HCT116 (cell line): Measurements from ENCODE around the gene ZNF628. TPM values are rescaled to one million over a fixed set of nuclear protein-coding genes. Genes with fewer than 3 reads are reported as not detected.

ENCODE experiments used
- ATAC-seq: fragments of 200-7000 bp; cut with Tn5 transposase; 2 replicates; pipeline ENCODE4 v1.9.1; 2020; ENCODE audit warnings: mild to moderate bottlenecking, moderate library complexity
- BruUV-seq: library from RNA; stranded (reverse); fragments of 400-500 nt; replicated peaks from 2 replicates; lab custom pipeline; 2021; lab: Mats Ljungman, UMichigan
- CTCF ChIA-PET: fragments of 300-600 bp; sonication (Branson Sonifier 250); formaldehyde crosslinking; loops from one replicate; lab custom pipeline; 2021; ENCODE audit warnings: antibody characterized with exemption; lab: Charles Lee
- POLR2A ChIA-PET: fragments of 300-600, 350-600 bp; sonication (Branson Sonifier 250); formaldehyde crosslinking; loops from one replicate; lab custom pipeline; 2021; ENCODE audit warnings: antibody characterized with exemption; lab: Charles Lee
- RAD21 ChIA-PET, 2 experiments: fragments of 300-600 bp; sonication (Branson Sonifier 250); formaldehyde crosslinking; loops; one replicate each; lab custom pipeline; 2023; ENCODE audit warnings: low total read pairs in 2 of 2; ENCODE audit not compliant: uncharacterized antibody in 2 of 2, unreplicated experiment in 2 of 2, low non-redundant PET in 1 of 2; lab: Charles Lee
- DNase-seq: peaks from one replicate; pipeline ENCODE4 v3.0.0-alpha.2; 2010; ENCODE audit warnings: low read depth, low spot score
- H2AFZ ChIP-seq: fragments of 200-600 bp; shearing (Covaris generic), sonication (generic); 2 replicates; pipeline ENCODE4 v1.6.1; 2017; ENCODE audit warnings: low read depth, mixed run types, mixed read lengths, antibody characterized with exemption, low read length; ENCODE audit not compliant: poor library complexity, severe bottlenecking
- H3K27ac ChIP-seq: 2 replicates; pipeline ENCODE4 v1.5.1; 2012; ENCODE audit warnings: low read depth, low read length
- H3K27me3 ChIP-seq: fragments of 200-600 bp; sonication (generic); 2 replicates; pipeline ENCODE4 v1.6.1; 2016; ENCODE audit warnings: mixed run types, low read length, mixed read lengths; ENCODE audit not compliant: insufficient read depth
- H3K36me3 ChIP-seq, 2 experiments: fragments of 200-500 bp in 1 of 2; fragments of 200-600 bp in 1 of 2; sonication (Bioruptor generic) in 1 of 2; sonication (generic) in 1 of 2; 2 replicates each; pipeline versions ENCODE4 v1.5.1 to v1.6.1; 2014 to 2016; ENCODE audit warnings: low read length in 2 of 2, inconsistent platforms in 1 of 2, mixed read lengths in 1 of 2, mixed run types in 1 of 2; ENCODE audit not compliant: insufficient read depth in 2 of 2, control insufficient read depth in 1 of 2
- H3K4me1 ChIP-seq, 2 experiments: fragments of 200-600 bp in 1 of 2; sonication (generic) in 1 of 2; 2 replicates each; pipeline versions ENCODE4 v1.5.1 to v1.6.1; 2012 to 2017; ENCODE audit warnings: low read length in 2 of 2, inconsistent platforms in 1 of 2, mild to moderate bottlenecking in 1 of 2, mixed read lengths in 1 of 2, mixed run types in 1 of 2, moderate library complexity in 1 of 2; ENCODE audit not compliant: insufficient read depth in 2 of 2, control insufficient read depth in 1 of 2
- H3K4me2 ChIP-seq: fragments of 200-600 bp; sonication (generic); 2 replicates; pipeline ENCODE4 v1.6.1; 2017; ENCODE audit warnings: mixed run types, low read length, mixed read lengths
- H3K4me3 ChIP-seq, 2 experiments: fragments of 200-600 bp in 1 of 2; sonication (generic) in 1 of 2; replicated peaks in 1 of 2; 2 replicates each; pipeline ENCODE4 v1.5.1; 2011 to 2016; ENCODE audit warnings: low read length in 2 of 2, control low read depth in 1 of 2, low read depth in 1 of 2, mild to moderate bottlenecking in 1 of 2, mixed read lengths in 1 of 2, mixed run types in 1 of 2
- H3K79me2 ChIP-seq: fragments of 200-600 bp; sonication (generic); 2 replicates; pipeline ENCODE4 v1.6.1; 2017; ENCODE audit warnings: mild to moderate bottlenecking, mixed run types, low read length, moderate library complexity, mixed read lengths; ENCODE audit not compliant: insufficient read depth
- H3K9ac ChIP-seq: fragments of 200-600 bp; sonication (generic); 2 replicates; pipeline ENCODE4 v1.6.1; 2016; ENCODE audit warnings: low read length, mixed read lengths
- H3K9me2 ChIP-seq: fragments of 200-600 bp; sonication (generic), shearing (Covaris generic); 2 replicates; pipeline ENCODE4 v1.6.1; 2017; ENCODE audit warnings: mixed run types, mild to moderate bottlenecking, moderate library complexity; ENCODE audit not compliant: insufficient read depth
- H3K9me3 ChIP-seq, 2 experiments: fragments of 200-500 bp in 1 of 2; fragments of 200-600 bp in 1 of 2; sonication (Bioruptor generic) in 1 of 2; sonication (generic) in 1 of 2; 2 replicates each; pipeline ENCODE4 v1.6.1; 2014 to 2017; ENCODE audit warnings: low read length in 2 of 2, mixed read lengths in 2 of 2, inconsistent platforms in 1 of 2, low read depth in 1 of 2, mild to moderate bottlenecking in 1 of 2, mixed run types in 1 of 2, moderate library complexity in 1 of 2; ENCODE audit not compliant: control insufficient read depth in 1 of 2, insufficient read depth in 1 of 2
- H4K20me1 ChIP-seq: fragments of 200-600 bp; sonication (generic), shearing (Covaris generic); 2 replicates; pipeline ENCODE4 v1.6.1; 2017; ENCODE audit warnings: mixed run types, mild to moderate bottlenecking, moderate library complexity; ENCODE audit not compliant: insufficient read depth
- CBX3 ChIP-seq: IDR thresholded peaks from 2 replicates; pipeline ENCODE4 v1.6.1; 2012; ENCODE audit warnings: low read depth
- ELF1 ChIP-seq: IDR thresholded peaks from 2 replicates; pipeline ENCODE4 v1.6.1; 2012; ENCODE audit warnings: low read depth, borderline replicate concordance
- EZH2 ChIP-seq: fragments of 200-600 bp; sonication (generic); IDR thresholded peaks from 2 replicates; pipeline ENCODE4 v1.6.1; 2017; ENCODE audit warnings: antibody characterized with exemption, mixed run types
- FOSL1 ChIP-seq: IDR thresholded peaks from 2 replicates; pipeline ENCODE4 v1.6.1; 2012; ENCODE audit warnings: low read depth
- SP1 ChIP-seq: IDR thresholded peaks from 2 replicates; pipeline ENCODE4 v1.6.1; 2012; ENCODE audit warnings: low read depth
- ZFX ChIP-seq: fragments of 450-650 bp; IDR thresholded peaks from 2 replicates; pipeline ENCODE4 v1.6.1; 2017
- intact Hi-C: fragments of 100-400 bp; cut with micrococcal nuclease; formaldehyde crosslinking; loops from 2 replicates; pipeline ENCODE4 v1.10.0; 2022
- total RNA-seq: library from RNA; stranded (reverse); gene quantifications from one replicate; pipeline ENCODE4 v1.2.1, GENCODE V29; 2021; ENCODE audit not compliant: unreplicated experiment
- TF ChIP-seq, protein P1 (sequence below), 3 experiments: fragments of 200-600 bp in 1 of 3; sonication (generic) in 1 of 3; IDR thresholded peaks in 2 of 3; conservative IDR thresholded peaks in 1 of 3; 2 replicates each; pipeline ENCODE4 v1.5.1; 2012 to 2017; ENCODE audit warnings: low read depth in 2 of 3, low read length in 2 of 3, antibody characterized with exemption in 1 of 3, borderline replicate concordance in 1 of 3, control low read depth in 1 of 3, mild to moderate bottlenecking in 1 of 3, mixed read lengths in 1 of 3, mixed run types in 1 of 3, moderate library complexity in 1 of 3; ENCODE audit not compliant: insufficient read depth in 1 of 3

Gene ZNF628
- total RNA-seq, 1 experiment from 2014 or later: 14.9 TPM

DNA sequence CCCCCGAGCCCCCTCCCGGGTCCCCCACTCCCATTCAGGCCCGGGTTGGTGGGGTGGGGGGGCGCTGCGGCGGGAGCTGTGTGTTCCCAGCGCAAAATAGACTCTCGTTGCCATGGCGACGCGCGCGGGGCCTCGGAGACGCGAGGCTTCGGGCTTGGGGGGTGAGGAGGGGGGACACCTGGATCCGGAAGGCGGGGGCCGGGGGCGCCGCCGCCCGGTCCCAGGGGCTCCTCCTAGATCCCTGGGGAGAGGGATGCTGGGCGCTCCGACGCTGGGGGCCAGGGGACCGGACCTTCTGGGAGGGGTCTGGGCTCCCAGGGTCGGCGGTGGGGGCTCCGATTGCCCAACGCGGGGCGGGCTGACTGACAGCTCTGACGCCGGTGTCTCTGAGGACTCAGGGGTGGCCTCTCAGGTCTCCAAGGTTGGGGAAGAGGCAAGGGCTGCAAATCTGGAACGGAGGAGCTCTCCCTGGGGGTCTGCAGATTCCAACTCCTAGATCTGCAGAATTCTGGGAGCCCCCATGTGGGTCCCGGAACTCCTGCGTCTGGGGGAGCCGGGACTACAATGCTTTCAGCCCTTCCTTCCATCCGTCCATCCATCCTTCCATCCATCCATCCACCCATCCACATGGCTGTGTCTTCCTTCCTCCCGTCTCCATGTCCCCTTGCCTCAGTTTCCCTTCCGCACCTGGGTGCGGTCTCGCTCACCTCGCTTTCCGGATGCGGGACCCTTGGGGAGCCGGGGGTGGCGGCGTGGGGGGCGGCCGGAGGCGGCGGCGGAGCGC lies 24.3 kb upstream of the ZNF628 start (continued):
- TF ChIP-seq, protein P1, sequence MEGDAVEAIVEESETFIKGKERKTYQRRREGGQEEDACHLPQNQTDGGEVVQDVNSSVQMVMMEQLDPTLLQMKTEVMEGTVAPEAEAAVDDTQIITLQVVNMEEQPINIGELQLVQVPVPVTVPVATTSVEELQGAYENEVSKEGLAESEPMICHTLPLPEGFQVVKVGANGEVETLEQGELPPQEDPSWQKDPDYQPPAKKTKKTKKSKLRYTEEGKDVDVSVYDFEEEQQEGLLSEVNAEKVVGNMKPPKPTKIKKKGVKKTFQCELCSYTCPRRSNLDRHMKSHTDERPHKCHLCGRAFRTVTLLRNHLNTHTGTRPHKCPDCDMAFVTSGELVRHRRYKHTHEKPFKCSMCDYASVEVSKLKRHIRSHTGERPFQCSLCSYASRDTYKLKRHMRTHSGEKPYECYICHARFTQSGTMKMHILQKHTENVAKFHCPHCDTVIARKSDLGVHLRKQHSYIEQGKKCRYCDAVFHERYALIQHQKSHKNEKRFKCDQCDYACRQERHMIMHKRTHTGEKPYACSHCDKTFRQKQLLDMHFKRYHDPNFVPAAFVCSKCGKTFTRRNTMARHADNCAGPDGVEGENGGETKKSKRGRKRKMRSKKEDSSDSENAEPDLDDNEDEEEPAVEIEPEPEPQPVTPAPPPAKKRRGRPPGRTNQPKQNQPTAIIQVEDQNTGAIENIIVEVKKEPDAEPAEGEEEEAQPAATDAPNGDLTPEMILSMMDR (IDR thresholded peaks at IDR 0.05 in 2 of 3, conservative IDR thresholded peaks at IDR 0.05 in 1 of 3; ENCODE audit: borderline replicate concordance in 1 of 3, insufficient read depth in 1 of 3, low read depth in 2 of 3, low read length in 2 of 3): no peak
- TF ChIP-seq FOSL1 (no peak), CBX3 (no peak), ZFX (no peak), EZH2 (no peak)

DNA sequence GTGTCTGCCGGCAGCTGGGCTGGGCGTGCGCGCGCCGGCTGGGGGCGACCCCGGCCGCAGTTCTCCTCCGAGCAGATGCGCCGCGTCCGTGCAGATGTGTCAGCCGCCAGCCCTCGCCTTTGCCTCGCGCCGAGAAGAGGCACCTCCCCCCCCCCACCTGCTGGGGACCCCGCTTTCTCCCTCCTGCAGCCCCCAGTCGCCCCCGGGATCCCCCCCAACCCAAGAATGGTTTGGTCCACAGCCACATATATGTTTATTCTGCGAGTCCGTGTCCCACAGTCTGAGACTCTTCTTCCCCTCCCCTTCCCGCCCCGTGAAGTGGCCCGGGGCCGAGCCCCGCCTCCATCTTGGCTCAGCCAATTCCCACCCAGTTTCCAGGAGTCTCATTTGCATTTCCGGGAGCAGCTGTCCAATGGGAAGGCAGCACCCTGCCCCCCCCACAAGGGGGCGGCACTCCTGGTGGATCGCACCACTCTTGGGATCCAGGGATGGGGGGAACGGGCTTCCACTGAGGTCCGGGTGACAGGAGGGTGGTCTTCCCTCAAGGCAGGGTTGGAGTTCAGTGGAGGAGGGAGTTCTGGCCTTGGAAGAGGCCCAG lies 23.6 kb upstream of the ZNF628 start:
- CTCF ChIA-PET: interaction anchor here (1.1 kb wide), 1 partner anchor 9 kb away, joined by 3 read pairs; the partner anchor contains the start of gene ISOC2
- Histone ChIP-seq H3K79me2 (no peaks in the 10 kb centered on the region), H3K27me3 (no peaks in the 10 kb centered on the region), H3K27ac (no peak overlapping the region), H3K36me3 (no peaks in the 10 kb centered on the region; a peak in 1 of 4 replicates), H3K4me1 (peaks cover 0 to 5% of the 10 kb centered on the region in 2 experiments; a peak in 2 of 4 replicates), H3K9me2 (no peaks in the 10 kb centered on the region), H2AFZ (no peak overlapping the region), H3K4me2 (no peak overlapping the region), H3K4me3 (no peak overlapping the region), H3K9ac (no peak overlapping the region), H3K9me3 (no peaks in the 10 kb centered on the region), H4K20me1 (no peaks in the 10 kb centered on the region)
- POLR2A ChIA-PET: interaction anchor here (1.4 kb wide), 1 partner anchor 45 kb away, joined by 5 read pairs; the partner anchor contains the start of gene UBE2S
- no TSS peak for BruUV-seq
- DNase-seq: no peak
- TF ChIP-seq CBX3 (no peak), ELF1 (no peak), SP1 (peak; percentile 63)
- ATAC-seq: peak; percentile 89
- intact Hi-C loops: no loop called here
- RAD21 ChIA-PET: no interaction called here
